HS-27A (cell line): ENCODE data around the gene PPP1R1C.

Experiments used
- DNase-seq: peaks from one replicate; pipeline ENCODE4 v3.0.0-alpha.2; 2012; ENCODE audit warnings: low read depth, missing footprints

PPP1R1C gene

GRCh38 chr2:181972431-181973170 lies 13.1 kb upstream of the PPP1R1C start:
- DNase-seq = no peak

GRCh38 chr2:181973171-181973783 lies 12.4 kb upstream of the PPP1R1C start:
- DNase-seq = no peak

- DNase-seq = no peak
These were observed 7.8 kb upstream of the PPP1R1C start for GRCh38 chr2:181977661-181978350.

GRCh38 chr2:181978351-181979150 lies 7.1 kb upstream of the PPP1R1C start:
- no peak for DNase-seq

GRCh38 chr2:181984060-181984459 lies 1.6 kb upstream of the PPP1R1C start:
- no peak for DNase-seq

- DNase-seq = no peak
These were observed 630 bp upstream of the PPP1R1C start for GRCh38 chr2:181984814-181985631.

GRCh38 chr2:181988154-181988924 lies 2.7 kb downstream of the PPP1R1C start:
- DNase-seq = no peak

- no peak for DNase-seq
These were observed 3.4 kb downstream of the PPP1R1C start for GRCh38 chr2:181989099-181989498.

GRCh38 chr2:181991171-181991885 lies 5.7 kb downstream of the PPP1R1C start:
- DNase-seq = no peak

GRCh38 chr2:181992776-181993175 lies 7.1 kb downstream of the PPP1R1C start:
- DNase-seq = no peak

GRCh38 chr2:181995289-181995688 lies 9.6 kb downstream of the PPP1R1C start:
- no peak for DNase-seq

- DNase-seq = no peak
These were observed 12.6 kb downstream of the PPP1R1C start for GRCh38 chr2:181998041-181998835.

- DNase-seq = no peak
These were observed 13.4 kb downstream of the PPP1R1C start for GRCh38 chr2:181998891-181999654.

GRCh38 chr2:181999911-182000310 lies 14.3 kb downstream of the PPP1R1C start:
- no peak for DNase-seq

- DNase-seq = no peak
These were observed 19.4 kb downstream of the PPP1R1C start for GRCh38 chr2:182004945-182005520.

GRCh38 chr2:182006595-182007341 lies 21.1 kb downstream of the PPP1R1C start:
- no peak for DNase-seq

- no peak for DNase-seq
These were observed 28.6 kb downstream of the PPP1R1C start for GRCh38 chr2:182014284-182014683.
